Measurements from ENCODE around the gene FBRSL1.
A peak's percentile ranks its signal among the peaks of the same experiment; 100 is the strongest.
"Not testable (repeated sequence)": the region's sequence is repeated elsewhere in the genome, so short reads cannot be mapped to it uniquely, and the experiment has no call there.

FBRSL1 gene

DNA sequence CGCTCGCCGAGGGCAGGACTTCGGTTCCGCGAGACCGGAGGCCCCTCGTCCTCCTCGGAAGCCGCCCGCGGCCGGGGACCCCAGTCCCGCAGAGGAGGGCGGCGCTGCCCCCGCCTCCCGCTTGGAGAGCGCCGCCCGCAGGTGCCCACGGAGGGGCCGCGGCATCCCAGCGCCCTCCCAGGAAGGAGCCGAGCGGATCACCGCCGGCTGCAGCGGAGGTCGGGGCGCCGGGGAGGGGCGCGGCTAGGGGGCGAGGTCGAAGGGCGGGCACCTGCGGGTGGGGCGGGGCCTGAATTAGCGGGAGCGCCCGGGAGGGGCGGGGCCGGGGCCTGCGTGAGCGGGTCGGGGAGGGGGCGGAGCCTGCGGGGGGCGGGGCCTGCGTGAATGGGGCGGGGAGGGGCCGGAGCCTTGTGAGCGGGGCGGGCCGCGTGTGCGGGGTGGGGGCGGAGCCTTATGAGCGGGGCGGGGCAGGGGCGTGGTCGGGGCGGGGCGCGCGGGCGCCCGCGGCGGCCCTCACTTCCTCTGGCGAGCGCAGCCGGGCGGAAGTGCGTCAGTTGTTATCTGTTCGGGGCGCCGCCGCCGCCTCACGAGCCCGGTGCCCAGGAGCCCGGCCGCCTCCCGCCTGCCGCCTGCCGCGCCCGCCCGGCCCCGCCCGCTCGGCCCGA is at the start of gene FBRSL1:
Gene FBRSL1 (plus strand): TSS at position 550 of the 665 bp plus-strand sequence.
- DNase-seq, result peak; percentile 60 to 70

- not testable (repeated sequence) for DNase-seq
These were observed 49.5 kb upstream of the FBRSL1 start for GRCh38 chr12:132440420-132440819.

DNA sequence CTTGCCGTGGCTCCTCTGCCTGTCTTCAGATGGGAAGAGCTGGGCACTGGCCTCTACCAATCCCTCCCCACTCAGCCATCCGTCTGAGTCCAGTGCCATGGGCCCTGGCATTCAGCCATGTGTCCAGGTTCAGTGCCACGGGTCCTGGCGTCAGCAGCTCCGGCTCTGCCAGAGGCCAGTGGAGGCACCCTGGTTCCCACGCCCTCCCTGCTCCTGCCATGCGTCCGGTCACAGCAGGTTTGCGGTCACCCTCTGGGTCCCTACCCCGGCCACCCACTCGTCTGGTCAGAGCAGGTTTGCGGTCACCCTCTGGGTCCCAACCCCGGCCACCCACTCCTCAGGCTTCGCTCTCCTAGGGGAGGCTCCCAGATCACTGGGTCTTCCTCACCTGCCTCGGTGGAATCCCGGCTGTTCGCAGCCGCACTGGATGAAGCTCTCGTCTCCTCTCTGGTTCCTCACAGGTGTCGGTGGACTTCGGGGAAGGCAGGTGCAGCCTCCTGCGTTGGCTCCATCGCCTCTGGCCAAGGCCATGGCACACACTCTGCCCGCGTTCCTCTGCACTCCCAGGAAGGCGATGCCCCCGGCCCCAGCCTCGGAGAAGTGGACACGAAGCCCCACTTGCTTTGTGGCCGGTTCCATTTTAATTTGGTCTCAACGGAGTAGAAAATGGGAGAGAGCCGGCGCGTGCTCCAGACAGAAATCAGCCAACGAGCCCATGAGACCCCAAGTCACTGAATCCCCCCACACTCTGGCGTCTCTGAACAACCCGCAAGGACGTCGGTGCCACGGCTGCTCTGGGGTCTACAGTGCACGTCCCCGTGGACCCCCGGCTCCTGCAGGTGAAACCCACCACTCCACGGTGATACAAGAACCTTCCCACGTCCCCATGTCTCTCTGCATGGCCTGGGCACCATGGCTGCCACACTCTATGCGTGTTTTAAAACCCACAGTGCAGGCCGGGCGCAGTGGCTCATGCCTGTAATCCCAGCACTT is 47.8 kb upstream of the FBRSL1 start:
- no peak for DNase-seq

GRCh38 chr12:132443091-132443490 is 46.9 kb upstream of the FBRSL1 start:
- DNase-seq, result no peak

- no peak for DNase-seq
These were observed 45.7 kb upstream of the FBRSL1 start for GRCh38 chr12:132444283-132444682.

GRCh38 chr12:132444957-132445883 is 44.7 kb upstream of the FBRSL1 start:
- peak; percentile 50 to 54 for DNase-seq

DNA sequence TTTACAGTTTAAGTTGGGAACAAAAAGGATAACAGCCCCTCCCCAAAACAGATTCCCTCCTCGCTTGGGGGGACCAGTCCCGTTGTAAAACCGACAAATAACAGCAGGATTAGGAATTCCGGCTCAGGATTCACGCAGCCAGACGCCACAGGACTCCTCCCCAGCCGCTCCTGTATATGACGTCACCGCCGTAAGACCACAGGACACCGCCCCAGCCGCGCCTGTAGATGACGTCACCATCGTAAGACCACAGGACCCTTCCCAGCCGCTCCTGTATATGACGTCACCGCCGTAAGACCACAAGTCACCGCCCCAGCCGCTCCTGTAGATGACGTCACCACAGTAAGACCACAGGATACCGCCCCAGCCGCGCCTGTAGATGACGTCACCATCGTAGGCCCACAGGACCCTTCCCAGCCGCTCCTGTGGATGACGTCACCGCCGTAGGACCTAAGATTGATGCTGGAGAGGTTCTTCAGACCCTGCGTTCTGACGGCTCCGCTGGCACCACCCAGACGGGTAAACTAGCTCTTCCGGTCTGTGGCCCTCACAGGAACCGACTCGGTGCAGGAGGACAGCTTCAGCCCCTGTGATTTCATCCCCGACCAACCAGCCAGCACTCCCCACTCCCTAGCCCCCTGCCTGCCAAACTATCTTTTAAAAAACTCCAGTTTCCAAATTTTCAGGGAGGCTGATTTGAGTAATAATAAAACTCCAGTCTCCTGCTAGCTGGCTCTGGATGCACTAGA is 43.9 kb upstream of the FBRSL1 start:
- DNase-seq, result peak; percentile 54 to 57

DNA sequence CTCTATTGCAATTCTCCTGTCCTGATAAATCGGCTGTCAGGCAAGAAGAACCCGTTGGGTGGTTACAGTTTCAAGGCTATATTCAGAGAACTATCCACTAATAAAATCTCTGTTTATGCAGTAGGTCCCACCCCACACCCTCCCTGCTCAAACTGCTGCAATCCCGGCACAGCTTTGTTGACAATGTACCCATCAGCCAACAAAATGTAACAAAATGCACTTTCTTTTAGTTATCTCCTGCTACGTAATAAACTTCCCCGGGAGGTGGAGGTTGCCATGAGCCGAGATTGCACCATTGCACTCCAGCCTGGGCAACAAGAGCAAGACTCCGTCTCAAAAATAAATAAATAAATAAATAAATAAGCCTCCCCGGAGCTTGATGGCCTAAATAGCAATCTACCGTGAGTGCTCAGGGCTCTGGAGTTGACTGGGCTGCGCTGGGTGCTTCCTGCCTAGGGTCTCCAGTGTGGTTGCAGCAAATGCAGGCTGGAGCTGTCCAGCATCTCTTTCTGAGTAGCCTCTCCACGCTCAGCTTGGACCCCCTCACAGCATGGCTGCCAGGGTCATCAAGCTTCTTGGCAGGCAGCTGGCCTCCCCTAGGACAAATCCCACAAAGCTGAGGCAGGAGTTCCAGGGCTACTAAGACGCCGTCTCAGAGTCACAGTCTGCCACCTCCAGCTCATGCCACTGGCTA is 43.2 kb upstream of the FBRSL1 start:
- DNase-seq, result no peak

- no peak for DNase-seq
These were observed 42.6 kb upstream of the FBRSL1 start for GRCh38 chr12:132447327-132447720.

DNA sequence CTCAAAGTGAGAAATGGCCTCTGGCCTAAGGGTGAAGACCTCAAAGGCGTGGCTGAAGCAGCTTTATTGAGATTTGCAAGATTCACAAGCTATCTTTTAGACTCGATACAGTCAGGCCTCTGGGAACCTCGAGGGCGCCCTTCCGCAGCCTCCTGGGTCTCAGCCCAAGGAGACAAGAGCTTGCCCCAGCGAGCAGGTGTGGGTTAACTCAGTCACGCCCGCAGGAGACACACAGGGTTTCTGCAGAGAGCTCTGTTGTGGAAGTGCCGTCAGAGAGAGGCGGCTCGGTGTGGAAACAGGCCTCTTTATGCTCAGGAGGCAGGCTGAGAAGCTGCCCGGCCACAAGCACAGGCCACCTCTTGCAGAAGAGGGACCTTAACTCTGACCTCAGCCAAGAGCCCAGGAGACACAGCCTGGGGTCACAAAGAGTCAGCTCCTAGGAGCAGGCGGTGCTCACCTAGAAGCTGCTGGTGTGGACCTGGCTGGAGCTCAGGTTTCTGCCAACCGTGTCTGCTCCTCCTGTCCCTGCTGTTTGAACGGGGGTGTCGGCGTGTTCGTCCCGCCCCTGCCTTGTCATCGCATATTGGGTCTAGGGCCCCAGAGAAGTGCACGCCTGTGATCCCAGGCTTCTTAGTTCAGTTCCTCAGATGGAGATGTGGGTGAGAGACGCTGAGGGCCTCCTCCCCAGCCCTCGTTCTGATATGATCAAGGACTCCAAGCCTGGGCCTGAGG is 42.1 kb upstream of the FBRSL1 start:
- DNase-seq, result no peak

GRCh38 chr12:132448463-132448820 is 41.5 kb upstream of the FBRSL1 start:
- DNase-seq, result no peak

DNA sequence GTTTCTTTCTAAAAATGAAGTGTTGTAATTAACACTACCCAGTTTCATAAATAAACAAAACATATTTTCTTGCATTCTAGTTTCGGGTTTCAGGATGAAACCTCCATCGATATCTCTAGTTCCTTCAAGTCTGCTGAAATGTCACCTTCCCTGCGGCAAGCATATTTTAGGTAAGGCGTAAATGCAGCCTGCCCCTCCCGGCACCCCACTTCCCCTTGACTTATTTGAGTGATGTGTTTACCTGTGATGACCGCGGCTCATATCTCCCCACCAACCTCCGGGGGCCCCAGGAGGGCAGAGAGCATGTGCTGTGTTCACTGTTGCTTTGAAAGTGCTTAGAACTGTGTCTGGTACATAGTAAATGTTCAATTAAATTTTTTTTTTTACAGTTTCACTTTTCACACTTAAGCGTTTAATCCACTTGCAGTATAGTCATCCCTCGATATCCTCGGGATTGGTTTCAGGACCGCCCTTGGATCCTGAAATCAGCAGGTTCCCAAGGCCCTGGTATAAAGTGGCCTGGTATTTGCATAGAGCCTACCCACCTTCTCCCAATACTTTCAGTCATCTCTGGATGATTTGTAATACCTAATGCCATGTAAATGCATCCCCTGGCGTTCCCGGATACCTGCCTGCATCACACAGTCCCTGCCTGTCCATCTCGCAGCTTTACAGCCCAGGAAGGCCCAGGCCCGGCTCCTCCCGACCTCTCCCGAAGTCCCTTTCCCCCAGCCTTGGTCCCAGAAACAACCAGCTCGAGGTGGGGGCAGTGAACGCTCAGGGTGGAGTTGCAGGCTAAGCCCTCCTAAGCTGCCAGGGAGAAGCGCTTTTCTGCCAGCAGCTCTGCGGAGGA is 40.2 kb upstream of the FBRSL1 start:
- DNase-seq, result no peak

DNA sequence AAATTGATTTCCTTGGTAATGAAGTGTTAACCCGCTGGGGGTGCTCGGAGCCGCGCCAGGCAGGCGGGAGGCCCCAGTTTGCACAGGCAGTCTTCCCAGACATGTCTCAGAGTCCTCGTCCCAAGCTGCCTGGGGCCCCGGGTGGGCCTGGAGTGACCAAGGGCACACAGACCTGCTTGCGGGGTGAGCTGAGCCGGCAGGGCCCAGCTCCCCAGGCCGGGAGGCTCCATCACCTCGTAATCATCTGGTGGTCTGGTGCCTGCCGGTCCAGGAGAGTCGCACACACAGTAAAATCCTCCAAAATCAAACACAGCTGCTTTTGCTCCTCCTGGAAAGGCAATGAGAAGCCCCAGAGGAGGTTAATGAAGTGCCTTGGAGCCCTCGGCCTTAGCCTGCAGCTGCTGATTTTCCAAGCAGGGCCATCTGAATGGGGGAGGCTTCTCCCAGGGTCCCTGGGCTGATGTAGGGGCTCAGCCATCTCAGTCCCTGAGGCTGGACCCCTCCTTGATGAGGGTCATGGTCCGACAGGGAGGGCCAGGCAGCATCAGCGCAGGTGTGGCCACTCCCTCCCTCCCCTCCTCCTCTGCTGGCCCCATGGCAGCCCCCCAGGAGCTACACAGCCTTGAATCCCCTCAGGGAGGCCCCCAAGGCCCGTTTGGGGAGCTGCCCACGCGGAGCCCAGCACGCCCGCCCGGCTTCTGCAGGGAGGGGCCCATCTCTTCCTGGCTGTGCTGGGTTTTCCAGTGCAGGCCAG is 39.4 kb upstream of the FBRSL1 start:
- no peak for DNase-seq

- DNase-seq, result no peak
These were observed 38.6 kb upstream of the FBRSL1 start for GRCh38 chr12:132451172-132451835.

DNA sequence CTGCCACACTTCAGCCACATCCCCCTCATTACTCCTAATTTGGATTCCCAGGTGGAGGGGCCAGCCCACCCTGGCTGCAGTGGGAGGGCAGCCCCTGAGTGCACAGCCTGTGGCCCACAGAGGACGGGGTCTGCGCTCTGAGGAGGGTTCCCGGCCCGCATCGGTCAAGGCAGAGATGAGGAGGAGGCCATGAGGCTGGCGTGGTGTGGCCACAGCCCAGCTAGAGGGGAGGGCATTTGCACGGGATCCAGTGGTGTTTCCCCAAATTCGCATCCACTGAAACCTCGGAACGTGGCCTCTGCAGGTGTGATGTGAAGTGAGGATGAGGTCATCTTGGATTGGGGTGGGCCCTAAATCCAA is 38.1 kb upstream of the FBRSL1 start:
- DNase-seq, result no peak

DNA sequence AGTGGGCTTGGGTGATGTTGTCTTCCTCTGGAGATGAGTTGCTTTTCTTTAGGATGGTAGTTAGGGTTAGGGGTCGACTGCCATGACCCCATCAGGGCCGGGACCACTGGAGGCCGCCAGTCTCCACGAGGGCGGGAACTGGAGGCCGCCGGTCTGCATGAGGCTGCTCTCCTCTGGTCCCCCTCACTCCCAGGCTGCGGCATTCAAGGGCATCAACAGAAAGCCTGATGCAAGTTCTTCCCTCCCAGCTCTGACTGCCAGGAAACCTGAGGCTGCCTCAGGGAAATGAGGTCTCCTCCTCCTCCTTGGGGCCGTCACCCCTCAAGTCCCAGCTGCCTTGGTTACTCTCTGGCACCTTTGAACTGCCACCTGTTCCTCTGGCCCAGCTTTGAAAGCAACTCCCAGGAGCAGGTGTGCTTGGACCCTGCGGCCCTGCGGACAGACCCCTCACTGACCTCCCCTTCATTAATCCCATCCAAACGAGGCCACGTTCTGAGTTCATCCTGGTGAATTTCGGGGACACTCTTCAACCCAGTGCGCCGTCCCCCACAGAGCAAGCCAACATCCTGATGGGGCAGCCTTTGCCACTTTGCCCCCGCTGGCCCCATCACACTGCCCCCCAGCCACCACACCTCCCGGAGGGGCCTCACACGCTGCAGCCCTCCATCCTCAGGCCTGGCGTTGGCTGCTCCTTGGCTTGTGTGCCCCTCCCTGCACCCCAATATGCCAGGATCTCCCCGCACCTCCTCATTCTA is 37.2 kb upstream of the FBRSL1 start:
- DNase-seq, result no peak

- DNase-seq, result no peak
These were observed 36.4 kb upstream of the FBRSL1 start for GRCh38 chr12:132453361-132454192.

Measured in AML-193 (cell line).